ENCODE measurements around the gene TEX52.

Gene TEX52

DNA sequence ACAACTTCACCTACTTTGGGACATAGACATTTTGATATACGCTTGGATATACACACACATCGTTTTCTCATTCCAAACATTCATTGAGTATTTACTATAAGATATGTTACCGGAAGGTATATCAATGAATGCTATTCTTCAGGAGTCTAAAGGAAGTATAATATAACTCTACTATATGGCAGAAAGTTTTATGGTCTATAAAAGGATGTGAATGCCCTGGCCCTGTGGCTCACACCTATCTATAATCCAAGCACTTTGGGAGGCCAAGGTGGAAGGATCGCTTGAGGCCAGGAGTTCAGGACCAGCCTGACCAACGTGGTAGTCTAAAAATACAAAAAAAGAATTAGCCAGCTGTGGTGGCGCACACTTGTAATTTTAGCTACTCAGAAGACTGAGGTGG, 27.6 kb downstream of the TEX52 start:
- DNase-seq, result no peak

DNA sequence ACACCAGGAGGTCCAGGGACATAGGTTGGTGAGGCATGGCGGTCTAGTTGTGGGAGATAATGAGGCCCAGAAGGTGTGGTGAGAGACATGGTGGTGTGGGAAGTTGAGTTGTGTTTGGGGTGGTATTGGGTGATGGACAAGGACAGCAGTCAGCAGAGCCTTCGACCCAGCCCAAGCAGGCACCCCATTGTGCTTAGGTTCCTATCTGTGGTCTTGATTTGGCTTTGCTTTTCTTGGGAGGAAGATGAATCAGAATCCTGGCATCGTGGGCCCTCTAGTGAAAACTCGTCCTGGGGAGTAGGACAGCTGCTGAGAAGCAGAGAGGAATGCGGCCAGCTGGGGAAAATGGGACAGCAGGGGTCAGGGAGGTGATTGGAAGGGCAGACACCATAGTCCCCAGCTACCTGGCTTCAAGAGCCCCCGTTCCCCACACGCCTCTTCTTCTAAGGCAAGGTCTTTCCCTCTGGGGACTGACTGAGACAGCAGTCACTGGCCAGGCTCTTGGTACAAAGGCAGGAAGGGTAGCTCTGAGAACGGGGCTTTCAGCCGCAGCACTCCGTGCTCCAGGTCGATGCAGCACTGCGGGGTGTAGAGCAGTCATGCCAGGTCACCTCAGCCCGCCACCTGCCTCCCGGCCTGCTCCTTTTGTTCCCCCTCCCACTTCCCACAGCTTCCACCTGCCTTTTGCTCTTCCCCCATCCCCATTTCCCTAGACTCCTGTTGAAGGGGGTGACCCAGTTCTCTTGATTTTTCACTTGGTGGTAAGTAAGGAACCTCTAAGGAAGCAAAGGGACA, 29.9 kb downstream of the TEX52 start:
- no peak for DNase-seq

DNA sequence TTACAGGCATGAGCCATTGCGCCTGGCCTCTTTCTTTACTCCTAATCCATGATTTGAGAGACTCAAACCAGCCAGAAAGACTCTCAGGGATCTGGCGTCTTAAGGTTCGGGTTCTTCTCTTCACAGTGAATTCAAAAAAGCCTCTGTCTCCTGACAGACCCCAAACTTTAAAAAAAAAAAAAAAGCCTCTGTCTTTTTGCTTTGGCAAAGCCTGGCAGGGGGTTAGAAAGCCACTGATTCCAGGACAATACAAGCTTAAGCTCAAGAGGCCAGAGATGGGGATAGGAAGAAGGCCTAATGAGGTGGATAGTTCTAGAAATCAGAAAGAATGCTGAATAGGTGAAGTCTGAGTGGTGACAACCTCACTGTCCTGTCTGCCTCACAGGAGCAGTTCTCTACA, 30.8 kb downstream of the TEX52 start:
- no peak for DNase-seq

DNA sequence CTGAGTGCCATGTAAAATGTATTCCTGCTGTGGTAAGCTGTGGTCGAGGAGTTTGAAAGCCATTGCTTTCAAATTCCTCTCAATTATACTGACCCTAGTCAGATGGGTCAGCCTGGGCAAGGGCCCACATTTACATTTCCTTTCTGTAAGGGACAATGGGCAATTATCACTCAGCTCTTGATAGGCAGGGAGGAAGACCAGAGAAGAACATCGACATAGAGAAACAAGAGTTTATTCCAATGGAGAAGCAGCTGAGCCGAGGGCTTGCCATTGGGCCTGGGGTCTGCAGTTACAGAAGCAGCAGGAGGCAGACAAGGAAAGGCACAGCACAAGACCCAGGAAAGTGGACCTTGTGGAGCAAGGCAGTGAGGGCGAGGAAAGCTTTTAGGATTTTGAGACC, 31.7 kb downstream of the TEX52 start:
- no peak for DNase-seq

DNA sequence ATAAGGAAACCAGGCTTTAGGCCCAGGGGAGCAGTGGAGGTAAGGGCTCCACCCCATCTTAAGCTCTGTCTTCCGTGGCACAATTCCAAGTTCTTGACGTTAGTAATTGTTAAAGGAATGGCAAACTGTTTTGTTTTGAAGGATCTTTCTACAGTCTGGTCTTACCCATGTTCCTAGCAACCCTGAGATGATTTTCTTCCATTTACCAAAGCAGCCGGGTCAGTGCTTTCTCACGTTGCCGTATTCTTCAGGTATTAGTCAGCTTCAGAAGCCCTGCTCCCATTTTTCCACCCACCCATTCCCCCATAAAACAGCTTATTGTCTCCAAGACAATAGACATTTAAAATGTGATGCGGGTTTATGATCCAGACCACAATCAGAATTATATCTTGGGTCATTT, 32.3 kb downstream of the TEX52 start:
- DNase-seq, result no peak

DNA sequence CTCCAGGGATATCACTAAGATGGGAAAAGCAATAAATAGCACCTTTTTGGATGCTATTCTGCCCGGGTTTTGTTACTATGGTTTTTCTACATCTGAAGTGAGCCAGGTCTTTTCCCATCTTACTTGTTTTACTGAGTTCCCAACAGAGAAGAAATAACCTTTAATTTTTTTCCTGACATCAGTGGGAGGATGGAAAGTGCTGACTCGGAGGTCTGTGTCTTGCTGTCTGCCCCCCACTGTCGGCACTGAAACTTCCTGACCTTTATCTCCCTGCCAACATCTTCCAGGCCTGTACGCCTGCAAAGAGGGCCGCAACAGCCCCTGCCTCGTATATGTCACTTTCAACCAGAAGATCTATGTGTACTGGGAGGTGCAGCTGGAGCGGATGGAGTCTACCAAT, 33.4 kb downstream of the TEX52 start:
- DNase-seq, result no peak

DNA sequence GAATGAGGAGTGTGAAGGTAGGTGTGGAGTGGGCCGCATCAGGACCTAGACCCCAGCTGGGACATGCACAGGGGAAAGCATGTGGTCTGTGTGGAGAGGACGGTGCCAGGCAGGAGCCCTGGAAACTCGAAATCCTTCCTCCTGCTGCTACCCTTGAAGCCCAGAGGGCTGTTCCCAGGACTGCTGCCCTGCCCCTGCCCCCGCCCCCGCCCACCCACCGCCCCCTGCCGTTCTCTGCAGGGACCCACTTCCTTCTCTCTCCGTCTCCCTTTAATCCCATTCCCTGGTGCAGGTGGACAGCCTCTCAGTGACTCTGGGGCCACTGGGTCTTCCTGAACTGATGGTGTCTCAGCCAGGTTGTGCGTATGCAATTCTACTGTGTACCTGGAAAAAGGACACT, 36.4 kb downstream of the TEX52 start:
- DNase-seq, result no peak

DNA sequence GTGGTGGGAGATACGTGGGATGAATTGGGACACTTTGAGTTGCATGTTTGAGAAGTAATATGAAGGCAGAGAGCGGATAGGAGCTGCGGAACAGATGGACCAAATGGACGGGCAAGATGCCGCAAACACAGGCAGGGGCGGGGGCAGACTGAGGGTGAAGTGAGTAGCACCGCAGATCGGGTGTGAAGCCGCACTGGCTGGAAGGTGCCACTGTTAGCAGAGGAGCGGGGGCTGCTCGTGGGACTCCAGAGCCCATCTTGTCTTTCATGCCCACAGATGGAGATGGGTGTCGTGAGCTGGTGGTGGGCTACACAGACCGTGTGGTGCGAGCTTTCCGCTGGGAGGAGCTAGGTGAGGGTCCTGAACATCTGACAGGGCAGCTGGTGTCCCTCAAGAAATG, 37.0 kb downstream of the TEX52 start:
- DNase-seq, result no peak

DNA sequence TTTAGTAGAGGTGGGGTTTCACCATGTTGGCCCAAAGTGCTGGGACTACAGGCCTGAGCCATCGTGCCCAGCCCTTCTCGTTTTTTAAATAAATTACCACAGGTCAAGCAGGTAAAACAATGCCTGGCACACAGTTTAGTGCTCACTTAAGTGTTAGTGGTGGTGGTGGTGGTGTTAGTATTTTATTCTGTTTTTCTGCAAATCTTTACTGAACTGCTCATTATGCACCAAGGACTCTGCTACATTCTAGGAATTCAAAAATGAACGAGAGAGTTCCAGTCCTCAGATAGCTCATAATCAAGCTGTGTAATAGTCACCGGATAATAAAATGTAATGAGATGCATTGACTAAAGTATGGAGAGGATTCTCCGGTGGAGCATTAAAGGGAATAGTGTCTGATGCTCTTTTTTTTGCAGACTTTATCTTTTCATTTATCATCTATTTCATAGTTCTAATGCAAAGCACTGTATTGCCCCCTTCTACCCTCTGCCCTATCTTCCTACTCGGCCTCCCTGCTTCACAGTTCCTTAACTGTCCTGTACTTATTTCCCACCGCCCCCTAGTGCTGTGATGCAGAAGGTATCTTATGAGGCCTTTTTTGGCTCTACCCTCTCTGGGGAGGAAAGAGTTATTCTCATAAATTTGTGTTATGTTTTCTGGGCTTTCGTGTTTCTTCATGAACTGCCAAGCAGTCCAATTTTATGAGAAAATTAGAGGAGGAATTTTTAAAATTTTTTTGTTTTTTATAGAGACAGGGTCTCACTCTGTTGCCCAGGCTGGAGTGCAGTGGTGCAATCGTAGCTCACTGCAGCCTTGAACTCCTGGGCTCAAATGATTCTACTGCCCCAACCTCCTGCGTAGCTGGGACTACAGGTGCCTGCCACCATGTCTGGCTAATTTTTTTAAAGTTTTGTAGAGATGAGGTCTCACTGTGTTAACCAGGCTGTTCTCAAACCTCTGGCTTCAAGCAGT, 43.3 kb downstream of the TEX52 start:
- peak in 3 of 5 experiments; percentile 6 to 80 (median 24) for DNase-seq

DNA sequence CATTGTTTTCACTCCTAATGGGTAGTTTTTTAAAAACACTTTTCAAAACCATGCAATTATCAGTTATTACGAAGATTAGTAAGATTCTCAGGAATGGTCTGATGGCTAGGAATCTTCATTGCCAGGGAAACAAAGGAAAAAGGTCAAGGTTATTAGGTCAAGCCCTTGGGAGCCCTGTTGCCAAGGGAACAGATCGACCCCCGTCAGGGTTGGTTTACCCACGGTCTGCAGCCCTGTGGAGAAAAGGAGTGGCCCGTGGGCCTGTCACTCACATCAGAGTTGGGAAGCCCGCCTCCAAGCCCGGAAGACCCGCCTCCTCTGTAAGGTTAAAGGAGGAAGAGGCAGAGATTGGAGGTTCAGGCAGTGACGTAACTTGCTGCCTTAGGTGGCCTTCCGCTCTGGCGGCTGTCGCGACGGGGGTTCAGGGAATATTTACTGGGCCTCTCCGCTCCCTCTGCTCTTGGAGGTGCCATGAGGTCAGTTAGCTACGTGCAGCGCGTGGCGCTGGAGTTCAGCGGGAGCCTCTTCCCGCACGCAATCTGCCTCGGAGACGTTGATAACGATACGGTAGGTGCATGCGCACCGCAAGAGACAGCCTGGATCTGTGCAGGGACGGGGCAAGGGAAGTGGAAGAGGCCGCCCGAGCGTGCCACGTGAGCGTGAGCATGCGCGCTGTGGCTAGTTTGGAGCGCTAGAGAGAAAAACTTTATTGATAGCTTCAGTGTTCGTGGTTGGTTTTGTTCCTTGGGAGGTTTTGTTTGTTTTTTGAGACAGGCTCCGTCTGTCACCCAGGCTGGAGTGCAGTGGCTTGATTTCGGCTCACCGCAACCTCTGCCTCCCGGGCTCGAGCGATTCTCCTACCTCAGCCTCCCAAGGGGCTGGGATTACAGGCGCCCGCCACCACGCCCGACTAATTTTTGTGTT, 44.3 kb downstream of the TEX52 start, which contains the start of gene ITFG2:
ITFG2 (plus strand) TSS at position 379 of the 924 bp plus-strand sequence; CDS start at position 472, 93 bp downstream.
- peak; percentile 80 to 99 (median 93) for DNase-seq

DNA sequence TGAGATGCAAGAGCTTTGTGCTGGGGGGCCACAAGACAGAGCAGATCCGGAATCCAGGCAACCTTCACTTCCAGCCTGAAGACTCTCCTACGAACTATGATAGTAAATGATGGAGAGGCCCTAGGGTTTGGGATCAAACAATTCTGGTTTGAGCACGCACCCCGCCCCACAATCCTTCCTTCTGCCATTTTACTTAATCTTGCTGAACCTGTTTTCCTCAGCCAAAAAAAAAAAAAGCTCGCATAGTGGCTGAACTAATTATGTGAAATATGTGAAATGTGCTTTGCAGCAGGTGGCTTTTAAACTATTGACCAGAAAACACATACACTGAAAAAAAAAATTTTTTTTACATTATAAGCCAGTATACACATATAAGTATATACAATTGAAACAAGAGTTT, 45.0 kb downstream of the TEX52 start:
- DNase-seq, result no peak

DNA sequence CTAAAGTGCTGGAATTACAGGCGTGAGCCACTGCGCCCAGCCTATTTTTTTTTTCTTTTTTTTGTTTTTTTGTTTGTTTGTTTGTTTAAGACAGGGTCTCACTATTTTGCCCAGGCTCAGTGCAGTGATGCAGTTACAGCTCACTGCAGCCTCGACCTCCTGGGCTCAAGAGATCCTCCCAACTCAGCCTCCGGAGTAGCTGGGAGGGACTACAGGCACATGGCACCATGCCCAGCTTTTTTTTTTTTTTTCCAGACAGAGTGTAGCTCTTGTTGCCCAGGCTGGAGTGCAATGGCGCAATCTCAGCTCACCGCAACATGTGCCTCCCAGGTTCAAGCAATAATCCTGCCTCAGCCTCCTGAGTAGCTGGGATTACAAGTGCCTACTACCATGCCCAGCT, 50.1 kb downstream of the TEX52 start:
- DNase-seq, result no peak

DNA sequence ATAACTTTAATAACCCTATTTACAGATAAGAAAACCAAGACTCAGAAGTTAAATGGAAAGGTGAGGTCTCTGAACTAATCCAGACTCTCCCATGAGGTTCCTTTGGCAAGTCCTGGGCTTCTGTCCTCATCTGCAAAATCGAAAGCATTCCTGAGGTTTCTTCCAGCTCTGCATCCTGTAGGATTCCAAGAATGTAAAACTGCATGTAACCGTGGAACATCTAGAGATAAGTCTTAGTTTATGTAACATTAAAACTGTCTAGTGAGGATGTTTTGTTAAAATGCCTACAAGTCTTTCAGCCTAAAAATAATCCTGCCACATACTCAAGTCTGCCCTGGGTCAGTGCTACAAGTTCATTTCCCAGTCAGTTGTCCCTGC, 51.7 kb downstream of the TEX52 start:
- DNase-seq, result no peak

DNA sequence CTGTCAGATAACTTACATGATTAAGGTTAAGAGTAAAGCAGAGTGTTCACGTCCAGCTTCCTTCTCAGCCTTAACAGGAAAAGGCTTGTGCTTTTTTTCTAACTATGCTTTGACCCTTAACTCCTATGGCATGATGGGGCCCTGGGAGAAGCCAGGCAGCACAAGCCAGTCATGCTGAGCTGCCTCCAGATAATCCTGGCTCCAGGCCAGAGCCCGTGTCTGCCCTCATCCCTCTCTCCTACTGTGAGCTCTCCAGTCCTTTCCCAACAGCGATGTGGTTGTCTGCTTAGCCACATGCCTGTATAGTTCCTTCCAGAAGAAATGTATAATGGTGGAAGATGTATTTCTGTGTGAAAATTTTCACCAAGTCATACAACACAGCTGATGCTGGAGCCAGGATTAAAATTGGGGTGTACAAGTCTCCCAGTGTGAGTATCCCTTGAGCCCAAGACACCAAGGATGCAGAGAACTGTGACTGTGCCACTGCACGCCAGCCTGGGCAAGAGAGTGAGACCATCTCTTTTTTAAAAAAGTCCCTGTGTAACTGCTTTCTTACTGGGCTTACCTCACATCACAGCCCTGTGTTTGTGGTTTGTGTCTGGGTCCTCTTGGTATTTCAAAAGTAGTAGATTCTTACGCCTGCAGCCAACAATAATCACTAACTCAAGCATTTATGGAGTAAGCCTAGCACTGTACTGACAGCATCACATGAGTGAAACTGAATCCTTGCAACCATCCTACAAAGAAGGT, 52.3 kb downstream of the TEX52 start:
- DNase-seq, result no peak

DNA sequence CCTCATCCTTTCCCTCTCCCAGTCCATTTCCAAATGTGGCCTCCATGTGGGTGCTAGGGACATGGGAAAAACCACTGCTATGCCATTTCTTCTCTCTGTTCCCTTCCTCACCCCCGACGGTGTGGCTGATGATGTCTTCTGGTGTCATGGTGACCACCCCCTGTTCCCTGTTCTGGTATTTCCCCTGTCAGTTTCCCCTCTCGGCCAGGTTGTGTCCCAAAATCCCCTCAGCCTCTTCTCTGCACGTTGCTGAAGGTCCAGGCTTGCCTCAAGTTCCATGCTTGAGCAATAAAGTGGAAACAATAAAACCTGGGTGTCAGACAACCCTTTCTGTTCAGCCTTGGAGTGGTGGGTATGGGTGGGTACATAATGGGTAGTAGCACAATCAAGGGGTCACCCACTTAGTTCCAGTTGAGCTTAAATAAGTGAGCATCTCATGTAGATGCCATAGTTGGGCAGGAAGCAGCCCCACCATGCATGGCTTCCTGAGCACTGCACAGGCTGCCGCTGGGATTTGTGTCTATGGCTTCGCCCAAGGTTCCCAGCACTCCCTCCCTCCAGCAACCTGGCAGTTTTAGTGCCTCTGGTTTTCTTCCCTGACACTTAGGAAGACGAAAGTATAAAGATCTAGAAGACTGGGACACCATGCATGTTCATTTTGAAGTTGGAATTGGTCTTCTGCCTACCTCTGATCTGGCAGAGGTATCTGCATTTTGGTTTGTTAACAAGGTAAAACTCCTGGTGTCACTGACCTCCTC, 53.0 kb downstream of the TEX52 start:
- no peak for DNase-seq

DNA sequence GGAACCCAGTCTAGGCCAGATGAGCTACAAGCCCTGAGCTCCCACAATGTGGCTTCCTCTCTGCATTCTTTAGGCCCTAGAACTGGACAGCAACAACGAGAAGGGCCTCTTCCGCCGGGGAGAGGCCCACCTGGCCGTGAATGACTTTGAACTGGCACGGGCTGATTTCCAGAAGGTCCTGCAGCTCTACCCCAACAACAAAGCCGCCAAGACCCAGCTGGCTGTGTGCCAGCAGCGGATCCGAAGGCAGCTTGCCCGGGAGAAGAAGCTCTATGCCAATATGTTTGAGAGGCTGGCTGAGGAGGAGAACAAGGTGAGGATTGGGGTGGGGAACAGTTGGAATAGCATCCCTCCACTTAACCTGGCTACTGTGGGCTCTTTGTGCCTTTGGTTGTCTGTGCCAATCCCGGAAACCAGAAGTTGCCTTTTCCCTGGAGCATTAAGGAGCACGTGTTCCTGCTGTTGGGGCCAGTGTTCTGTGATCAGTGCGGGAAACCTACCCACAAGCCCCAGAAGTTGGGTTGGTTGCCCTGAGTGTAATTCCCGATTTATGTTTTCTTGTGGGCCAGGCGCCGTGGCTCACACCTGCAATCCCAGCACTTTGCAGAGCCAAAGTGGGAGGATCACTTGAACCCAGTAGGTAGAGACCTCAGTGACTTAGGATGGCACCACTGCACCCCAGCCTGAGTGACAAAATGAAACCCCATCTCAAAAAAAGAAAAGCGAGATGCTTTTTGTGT, 55.6 kb downstream of the TEX52 start:
- DNase-seq, result no peak

DNA sequence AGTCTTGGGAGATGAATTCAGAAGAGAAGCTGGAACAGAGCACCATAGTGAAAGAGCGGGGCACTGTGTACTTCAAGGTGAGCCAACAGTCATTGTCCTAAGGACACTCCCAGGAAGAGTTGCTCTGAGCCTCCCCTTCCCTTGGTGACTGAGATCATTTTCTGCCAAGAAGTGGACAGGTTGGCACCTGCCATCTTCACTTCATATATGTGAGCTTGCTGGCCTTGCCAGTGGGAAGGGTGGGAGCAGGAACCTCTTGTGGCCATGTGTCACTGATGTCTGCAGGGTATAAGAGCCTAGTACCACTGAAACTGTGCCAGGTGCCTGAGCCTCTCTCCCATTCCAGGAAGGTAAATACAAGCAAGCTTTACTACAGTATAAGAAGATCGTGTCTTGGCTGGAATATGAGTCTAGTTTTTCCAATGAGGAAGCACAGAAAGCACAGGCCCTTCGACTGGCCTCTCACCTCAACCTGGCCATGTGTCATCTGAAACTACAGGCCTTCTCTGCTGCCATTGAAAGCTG, 56.7 kb downstream of the TEX52 start:
- DNase-seq, result no peak

All from T-helper 2 cell (primary cell).